ENCODE results near the gene EPHB1.

The EPHB1 gene

DNA sequence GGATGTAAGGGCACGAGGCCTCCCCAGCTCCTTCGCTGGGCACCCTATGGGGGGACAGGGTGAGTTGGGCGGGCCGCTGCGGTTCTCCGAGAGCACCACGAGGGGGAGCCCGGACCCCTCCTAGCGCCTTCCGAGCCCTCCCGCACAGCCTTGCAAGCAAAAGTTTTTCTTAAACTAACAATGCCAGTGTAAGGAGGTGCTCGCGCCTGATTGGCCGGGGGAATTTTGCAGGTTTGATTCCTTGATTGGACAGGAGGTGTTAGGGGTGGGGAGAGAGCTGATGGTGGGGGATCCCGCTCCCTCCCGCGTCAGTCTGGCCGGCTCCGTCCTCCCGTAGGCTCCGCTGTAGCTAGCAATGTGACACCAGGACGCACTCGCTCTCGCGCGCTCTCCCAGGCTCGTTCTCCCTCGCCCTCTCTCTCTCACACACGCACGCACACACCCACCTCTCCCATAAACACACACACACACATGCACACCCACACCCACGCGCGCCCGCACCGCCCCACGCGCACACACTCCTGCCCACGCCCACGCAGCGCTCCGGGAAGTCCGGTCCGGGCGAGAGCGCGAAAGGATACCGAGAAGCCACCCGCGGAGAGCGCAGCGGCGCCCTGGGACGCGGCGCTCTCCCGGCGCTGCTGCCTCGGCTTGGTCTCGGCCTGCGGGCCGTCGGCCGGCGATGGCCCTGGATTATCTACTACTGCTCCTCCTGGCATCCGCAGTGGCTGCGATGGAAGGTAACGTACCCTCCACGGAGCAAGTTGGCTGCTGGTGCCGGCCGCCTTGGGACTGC lies at the start of gene EPHB1:
Gene EPHB1, plus strand, starts transcription at position 311 of the 796 bp plus-strand sequence.
- peak; percentile 21 to 35 for DNase-seq (ENCODE audit: low read depth in 1 of 2, low spot score in 1 of 2)

DNA sequence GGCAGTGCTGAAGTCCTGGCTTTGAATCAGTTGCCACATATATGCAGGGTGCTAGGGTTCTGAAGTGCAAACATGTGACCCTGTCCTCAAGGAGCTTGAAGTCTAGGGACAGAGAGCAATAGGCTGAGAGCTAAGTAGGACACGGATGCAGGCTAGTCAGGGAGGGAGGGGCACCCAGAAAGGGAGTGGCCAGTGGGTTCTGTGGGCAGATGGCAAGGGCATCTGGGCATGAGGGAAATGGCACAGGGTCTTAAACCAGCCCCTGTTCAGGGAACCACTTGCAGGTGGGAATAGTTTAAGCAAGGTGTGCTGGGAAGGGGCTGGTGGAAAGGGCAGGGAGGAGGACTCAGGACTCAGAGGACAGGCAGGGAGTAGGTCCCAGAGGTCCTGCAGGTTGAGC lies 46.4 kb upstream of the EPHB1 start:
- DNase-seq (ENCODE audit: low read depth in 1 of 2, low spot score in 1 of 2): no peak

DNA sequence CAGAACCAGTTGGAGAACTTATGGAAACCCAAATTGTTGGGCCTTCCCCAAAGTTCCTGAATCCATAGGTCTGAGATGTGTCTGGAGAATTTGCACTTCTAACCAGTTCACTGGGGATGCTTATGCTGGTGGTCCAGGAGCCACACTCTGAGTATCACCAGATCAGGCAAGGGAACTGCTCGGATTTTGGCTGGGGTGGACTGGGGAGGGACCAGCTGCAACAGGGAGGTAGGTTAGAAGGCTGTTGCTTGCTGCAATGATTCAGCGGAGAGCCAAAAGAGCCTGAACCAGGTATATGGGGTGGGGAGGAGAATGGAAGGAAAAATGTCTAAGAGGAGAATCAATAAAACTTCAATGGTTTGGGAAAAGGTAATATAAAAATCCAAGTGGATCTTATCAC lies 45.9 kb upstream of the EPHB1 start:
- no peak for DNase-seq (ENCODE audit: low read depth in 1 of 2, low spot score in 1 of 2)

DNA sequence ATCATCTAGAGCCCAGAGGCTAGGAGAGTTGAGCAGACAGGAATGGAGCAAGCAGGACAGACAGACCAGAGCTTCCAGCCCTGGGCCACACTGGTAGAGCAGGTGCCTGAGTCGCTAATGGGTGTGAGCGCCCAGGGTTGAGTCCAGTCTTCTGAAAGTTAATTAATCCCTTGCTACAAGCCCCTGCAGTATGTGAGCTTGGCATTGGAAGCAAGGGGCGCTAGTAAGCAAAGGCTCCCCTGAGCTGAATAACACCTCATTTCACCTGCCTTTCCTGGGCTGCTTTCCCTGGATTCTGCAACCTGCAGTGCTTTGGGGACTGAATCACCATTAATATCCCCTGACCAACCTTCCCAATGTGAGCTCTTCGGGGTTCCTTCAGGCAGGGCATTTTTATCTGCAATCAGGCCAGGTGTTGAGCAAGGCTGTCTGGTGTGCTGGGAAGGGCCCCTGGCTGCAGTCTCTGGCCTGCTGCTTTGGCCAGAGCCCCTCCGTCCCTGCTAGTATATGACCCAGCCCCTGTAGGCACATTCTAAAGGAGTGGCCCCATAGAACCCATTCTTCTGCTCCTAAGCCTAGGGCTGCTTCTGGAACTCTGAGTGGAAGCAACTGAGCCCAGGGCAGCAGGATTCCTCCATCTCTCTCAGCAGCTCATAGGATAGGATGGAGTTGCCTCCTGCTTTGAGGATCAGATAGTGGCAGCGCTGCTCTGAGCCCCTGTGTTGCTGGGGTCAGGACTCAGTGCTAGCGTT lies 45.1 kb upstream of the EPHB1 start:
- DNase-seq (ENCODE audit: low read depth in 1 of 2, low spot score in 1 of 2): no peak

DNA sequence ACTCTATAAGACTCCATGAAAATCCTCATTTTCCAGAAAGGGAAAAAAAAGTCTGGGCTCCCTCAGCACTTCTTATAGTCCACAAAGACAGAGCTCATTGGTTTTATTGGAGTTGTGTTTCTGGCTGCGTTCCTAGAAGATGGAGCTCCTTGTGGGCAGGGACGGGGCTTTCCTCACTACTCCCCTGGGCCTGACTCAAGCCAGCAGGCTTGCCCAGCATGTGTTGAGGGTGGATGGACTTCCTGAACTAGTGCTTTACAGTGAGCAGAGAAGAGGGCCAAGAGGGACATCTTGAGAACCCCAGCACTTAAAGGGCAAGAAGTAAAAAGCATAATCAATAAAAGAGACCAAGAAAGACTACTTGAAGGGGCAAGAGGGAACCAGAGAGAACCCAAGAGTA lies 43.2 kb upstream of the EPHB1 start:
- DNase-seq (ENCODE audit: low read depth in 1 of 2, low spot score in 1 of 2): no peak

DNA sequence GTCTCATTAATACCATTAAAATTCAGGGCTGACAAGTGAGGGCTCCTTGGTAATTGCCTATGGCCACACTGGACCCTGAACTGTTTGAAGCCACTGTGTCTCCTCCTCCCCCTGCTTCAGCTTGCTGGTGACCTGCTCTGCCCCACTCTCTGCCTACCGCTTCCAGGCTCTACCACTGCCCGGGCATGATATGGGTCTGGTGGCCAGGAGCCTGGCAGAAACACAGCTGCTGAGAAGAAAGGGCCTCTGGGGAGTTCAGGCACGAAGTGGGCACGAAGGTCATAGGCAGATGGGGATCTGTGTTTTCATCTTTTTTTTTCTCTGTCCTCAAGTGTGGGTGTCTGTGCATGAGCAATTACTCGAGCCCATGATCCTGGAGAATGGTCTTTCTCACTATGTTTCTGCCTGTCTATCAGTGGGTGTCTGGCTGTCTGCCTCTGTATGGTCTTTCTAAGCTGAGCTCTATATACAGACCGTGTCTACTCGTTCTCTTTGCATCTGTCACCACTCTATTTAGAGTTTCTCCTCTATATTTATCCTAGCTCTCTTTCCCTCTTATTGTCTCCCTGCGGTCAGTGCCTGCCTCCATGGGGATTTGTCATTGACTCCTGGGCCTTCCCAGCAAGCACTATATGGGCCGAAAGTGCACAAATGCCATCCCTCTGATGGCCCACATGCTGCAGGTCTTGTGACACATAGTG lies 42.1 kb upstream of the EPHB1 start:
- no peak for DNase-seq (ENCODE audit: low read depth in 1 of 2, low spot score in 1 of 2)

DNA sequence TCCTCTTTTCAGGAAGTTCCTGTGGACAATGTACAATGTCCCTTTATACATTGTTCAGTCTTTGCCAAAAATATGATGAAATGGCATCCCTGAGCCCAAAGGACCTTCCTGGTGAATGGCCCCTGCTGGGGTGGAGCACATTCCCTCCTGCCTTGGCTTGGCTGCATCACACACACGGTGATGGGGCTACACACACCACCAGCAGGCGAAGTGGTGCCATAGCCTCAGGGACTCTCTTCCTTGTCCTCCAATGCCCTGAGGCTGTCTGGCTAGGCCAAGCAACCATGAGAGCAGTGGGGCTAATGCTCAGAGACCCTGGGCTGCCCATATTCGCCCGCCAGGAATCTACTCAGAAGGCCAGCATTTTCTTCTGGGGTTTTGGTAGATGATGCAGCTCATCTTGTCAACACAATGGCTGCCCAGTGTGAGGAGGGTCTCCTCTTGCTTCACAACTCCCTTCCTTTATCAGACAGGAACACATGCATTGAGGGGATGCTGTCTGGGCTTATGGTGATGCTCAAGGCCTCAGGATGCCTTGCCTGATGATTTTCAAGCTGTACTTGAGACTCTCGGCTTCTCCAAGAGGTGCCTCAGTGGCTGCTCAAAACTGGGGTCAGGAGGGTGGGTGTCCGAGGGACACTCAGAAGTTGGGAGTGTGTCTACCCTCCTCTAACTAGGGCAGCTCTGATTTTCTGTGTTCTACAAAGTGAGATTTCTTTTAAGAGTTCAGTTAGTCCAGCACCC lies 40.9 kb upstream of the EPHB1 start:
- DNase-seq (ENCODE audit: low read depth in 1 of 2, low spot score in 1 of 2): no peak

DNA sequence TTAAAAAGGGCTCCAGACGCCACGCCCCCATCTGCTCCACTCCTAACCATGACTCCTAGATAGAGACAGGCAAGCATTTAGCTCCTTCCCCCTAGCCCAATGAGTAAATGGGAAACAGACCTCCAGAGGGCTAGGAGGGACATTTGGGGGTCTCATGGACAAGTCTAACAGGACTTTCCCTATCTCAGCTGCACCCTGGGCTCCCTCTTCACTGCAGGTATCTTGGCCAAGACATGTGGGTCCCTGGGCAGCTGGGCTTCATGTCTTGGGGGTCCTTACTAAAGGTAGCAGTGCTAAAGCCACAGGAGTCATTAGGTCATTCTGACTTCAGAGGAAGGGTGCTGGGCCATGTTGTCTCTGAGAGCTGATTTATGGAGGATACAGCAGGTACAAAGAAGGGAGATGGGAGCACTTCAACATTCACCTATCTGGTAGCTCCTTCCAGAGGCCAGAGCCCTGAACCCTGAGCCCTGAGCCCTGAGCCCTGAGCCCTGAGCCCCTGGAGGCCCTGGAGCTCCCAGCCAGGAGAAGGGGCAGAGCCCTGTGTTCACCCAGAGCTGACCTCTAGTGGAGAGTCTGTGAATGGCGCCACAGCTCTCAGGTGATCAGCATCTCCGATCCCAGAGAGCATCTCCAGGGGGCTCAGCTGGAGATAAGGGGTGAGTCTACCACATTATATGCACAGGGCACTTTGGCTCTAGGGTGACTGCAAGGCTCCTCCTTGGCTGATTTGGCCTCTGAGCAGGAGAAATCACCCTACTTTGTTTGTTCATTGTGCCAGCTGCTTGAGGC lies 40.1 kb upstream of the EPHB1 start:
- no peak for DNase-seq (ENCODE audit: low read depth in 1 of 2, low spot score in 1 of 2)

DNA sequence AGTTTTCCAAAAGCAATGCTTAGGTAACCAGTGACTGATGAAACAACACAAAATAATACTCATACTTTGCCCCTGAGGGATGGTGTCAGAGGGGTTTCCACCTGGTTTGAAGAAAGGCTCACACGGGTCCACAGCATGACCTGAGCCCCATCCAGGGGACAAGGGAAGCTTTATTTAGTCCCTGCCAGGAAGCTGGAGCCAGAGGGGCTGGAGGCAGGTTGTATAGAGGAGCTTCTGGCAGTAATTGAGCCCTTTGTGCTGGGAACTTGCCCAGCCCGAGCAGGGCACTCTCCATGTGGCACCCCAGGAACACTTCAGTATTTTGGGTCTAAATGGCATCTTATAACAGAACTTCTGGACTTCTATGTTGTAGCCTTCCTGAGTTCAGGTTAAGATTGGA lies 39.2 kb upstream of the EPHB1 start:
- no peak for DNase-seq (ENCODE audit: low read depth in 1 of 2, low spot score in 1 of 2)

DNA sequence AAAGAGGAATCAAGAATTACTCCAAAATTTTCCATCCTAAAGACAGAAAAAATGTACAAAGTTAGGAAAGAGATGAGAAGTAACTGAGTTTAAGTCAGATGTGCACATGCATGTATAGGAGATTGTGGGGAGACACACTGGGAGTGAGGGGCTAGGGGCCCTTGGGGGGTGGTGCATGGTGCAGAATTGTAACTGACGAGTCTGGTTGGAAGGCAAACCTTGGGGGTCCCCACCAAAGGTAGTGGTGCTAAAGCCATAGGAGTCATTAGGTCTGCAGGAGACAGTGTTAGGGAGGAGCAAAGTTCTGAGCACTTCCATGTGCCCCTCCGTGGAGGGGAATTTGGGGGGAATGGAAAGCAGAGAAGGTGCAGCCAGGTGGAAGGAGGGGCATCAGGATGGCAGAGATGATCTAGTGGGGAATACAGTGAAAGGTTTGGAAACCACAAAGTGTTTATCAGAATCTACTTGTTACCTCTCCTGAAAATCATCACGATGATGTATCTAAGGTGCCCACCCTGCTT lies 37.5 kb upstream of the EPHB1 start:
- no peak for DNase-seq (ENCODE audit: low read depth in 1 of 2, low spot score in 1 of 2)

DNA sequence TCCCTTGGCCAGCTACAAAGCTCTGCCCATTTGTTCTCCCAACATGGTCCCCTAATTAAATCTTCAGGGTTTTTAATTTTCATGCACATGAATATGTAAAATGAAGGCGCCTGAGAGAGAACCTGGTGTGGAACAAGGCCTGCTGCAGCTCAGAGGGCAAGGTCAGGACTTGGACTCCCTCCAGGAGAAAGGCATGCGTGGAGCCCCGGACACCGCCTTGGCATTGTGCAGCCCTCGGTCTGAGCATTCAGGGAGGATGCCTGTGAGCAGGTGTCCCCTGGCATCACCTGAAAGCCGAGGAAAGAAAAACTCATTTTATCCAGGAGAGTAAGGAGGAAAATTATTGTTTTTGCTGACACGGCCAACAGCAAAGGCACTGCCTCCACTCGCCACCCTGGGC lies 33.8 kb upstream of the EPHB1 start:
- DNase-seq (ENCODE audit: low read depth in 1 of 2, low spot score in 1 of 2): no peak

DNA sequence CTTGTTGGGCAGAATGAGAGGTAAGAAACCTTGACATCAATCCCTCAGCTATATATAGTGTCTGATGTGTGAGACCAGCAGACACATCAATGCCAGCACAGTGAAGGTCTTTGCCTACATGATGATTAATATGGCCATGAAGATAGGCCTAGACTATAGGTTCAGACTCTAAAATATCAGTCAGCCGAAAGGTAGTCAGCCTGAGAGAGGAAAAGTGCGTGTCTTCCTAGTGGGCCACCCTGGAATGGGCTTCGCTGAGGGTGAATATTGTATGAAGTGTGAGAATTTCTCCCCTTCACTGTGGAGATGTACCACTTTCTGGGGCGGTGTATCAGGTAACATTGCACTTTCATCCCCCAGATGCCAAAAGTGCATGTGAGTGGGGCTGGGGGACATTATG lies 33.0 kb upstream of the EPHB1 start:
- DNase-seq (ENCODE audit: low read depth in 1 of 2, low spot score in 1 of 2): no peak

DNA sequence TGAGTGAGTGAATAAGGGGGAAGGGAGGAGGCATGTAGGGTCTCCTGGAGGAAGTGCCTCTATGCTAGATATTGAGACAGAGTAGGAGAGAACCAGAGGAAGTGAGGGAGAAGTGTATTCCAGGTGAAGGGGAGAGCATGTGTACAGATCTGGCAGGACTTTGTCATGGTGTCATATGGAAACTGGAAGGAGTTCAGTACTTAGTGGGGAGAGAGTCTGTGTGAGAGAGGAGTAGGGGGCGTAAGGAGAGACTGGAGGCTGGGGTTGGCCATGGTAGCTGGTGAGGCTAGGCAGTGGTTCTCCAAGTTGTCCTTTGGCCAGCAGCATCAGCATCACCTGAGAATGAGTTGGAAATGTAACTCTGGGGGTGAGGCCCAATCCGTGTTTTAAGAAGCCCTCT lies 29.6 kb upstream of the EPHB1 start:
- no peak for DNase-seq (ENCODE audit: low read depth in 1 of 2, low spot score in 1 of 2)

DNA sequence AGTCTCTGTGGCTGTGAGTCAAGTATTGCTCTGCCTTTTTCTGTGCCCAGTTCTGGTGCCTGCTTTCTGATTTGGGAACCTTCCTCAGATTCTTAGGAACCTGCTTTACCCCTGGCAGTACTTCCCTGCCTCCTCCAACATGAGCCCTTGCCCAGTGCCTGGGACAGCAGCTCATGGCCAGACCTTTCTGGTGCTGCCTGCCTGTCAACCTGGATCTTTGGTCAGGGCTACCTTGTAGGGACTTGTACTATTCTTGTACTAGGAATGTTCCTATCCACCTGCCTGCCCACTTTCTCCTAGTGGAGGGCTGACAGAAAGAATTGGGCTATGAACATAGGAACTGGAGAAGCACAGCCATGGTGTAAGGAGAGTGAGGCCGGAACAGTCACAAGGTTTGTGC lies 28.8 kb upstream of the EPHB1 start:
- DNase-seq (ENCODE audit: low read depth in 1 of 2, low spot score in 1 of 2): no peak

DNA sequence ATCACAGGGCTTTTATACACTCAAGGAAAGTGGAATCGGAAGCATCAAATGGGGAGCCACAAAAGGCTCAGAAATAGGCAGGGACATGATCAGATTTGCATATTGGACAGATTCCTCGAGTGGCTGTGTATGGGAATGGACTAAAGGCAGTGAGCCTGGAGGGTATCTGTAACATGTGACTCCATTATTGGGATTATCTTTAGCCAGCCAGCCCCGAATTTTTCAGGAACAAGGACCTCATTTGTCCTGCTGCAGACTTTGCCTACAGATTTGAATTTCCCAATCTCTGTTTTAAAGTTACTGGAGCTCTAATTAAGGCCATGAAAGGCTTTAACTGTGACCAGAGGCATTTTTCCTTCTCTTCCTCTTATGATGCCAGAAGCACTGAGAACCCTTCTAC lies 26.9 kb upstream of the EPHB1 start:
- DNase-seq (ENCODE audit: low read depth in 1 of 2, low spot score in 1 of 2): no peak

DNA sequence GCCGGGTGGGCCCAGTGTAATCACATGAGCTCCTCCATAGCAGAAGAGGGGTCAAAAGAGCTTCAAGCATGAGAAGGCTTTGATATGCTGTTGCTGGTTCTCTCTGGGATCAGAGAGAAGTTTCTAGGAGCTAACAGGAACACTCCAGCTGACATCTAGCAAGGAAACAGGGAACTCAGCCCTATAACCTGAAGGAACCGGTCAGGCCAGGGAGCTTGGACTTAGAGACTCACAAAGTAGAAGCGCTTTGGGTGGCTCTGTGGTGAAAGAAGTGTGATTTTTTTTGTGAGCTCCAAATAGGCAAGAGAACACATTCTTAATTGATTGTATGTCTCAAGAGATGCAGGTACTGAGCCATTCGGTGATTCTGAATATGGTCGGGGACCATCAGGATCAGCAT lies 26.2 kb upstream of the EPHB1 start:
- no peak for DNase-seq (ENCODE audit: low read depth in 1 of 2, low spot score in 1 of 2)

DNA sequence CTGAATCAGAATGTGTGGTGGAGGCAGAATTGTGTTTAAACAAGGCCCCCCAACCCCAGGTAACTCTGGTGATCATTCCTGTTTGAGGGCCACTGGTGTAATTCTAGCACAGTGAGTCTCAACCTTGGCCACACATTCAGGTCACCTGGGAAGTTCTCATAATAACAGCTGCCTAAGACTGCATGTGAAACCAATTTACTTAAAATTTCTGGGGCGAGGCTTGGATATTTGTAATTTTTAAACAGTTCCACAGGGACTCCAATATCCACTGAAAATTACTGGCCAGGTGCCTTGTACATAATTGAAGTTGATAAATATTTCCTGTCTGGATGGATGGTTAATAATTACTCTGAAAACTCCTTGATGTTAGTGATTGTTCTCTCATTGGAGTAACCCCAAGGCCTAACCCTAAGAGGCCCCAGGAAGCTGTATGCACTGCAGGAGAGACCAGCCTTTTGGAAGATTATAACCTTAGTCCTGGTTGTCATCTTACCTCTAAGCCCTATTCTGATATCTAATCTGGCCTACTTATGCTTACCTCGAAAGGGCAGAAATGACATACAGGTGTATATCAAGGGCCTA lies 25.7 kb upstream of the EPHB1 start:
- no peak for DNase-seq (ENCODE audit: low read depth in 1 of 2, low spot score in 1 of 2)

DNA sequence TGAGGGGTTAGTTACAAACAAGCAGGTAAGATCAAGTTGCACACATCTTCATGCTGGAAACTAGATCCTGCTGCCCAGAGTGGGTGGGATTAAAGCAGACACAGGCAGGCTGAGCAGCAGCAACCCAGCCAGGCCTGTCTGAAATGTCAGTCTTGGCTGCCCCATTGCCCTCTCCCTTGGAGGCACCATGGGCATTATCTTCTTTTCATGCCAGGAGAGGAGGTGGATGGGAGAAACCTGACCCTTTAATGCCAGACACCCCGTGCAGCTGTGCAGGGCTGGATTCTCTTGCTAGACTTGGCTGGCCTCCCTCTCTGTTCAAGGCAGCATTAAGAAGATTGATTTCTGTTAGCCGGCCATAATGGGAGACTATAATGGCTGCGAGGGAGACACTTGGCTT lies 23.0 kb upstream of the EPHB1 start:
- no peak for DNase-seq (ENCODE audit: low read depth in 1 of 2, low spot score in 1 of 2)

DNA sequence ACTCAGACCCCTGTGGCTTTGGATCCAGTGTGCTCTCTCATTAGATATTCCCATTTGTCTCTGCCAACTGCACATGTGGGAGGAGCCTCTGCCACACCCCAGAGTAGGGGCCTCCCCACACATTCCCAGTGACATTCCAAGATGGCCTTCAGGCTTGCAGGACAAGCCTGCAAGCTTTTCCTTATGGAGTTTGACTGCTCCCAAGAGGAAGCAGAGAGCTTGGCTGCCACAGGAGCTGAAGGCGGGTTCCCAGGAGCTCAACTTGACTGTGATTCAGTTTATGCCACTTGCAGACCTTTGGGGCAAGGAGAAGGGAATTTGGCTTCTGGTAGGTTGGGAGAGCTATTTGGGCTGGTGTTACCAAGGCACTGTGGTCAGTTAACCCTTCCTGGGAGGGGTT lies 22.5 kb upstream of the EPHB1 start:
- no peak for DNase-seq (ENCODE audit: low read depth in 1 of 2, low spot score in 1 of 2)

DNA sequence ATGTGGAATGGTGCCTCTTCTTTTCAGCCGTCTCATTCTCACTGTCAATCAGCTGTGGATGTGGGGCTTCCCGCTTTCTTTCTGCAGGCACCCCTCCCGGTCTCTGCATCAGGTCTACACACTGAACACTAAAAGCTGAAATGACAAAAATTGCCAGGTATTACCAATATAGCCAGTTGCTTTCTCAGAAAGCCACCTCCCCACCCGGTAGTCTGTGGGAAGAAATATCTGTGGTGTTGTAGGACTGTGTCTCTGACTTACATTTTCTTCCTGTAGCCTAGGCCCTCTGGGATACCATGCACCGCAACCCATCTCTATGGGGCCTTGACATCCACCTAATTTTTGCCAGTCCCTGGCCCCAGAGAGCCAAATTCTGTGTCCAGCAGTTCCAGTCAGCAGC lies 19.2 kb upstream of the EPHB1 start:
- DNase-seq (ENCODE audit: low read depth in 1 of 2, low spot score in 1 of 2): no peak
